Naive thymus-derived CD4-positive, alpha-beta T cell (primary cell): ENCODE measurements around the gene NMBR. TPM values are rescaled to one million over a fixed set of nuclear protein-coding genes. Genes with fewer than 3 reads are reported as not detected.

ENCODE experiments used
- ATAC-seq: fragments of 150-1000 bp; cut with Tn5 transposase; 2 replicates; pipeline ENCODE4 v1.10.0; 2021; ENCODE audit warnings: mild to moderate bottlenecking, moderate library complexity
- CTCF ChIA-PET: fragments of 350-600 bp; sonication (Branson Sonifier 250); formaldehyde crosslinking; loops from one replicate; lab custom pipeline; 2021; ENCODE audit warnings: antibody characterized with exemption; lab: Charles Lee
- POLR2A ChIA-PET: fragments of 350-600 bp; sonication (Branson Sonifier 250); formaldehyde crosslinking; loops from one replicate; lab custom pipeline; 2021; ENCODE audit warnings: antibody characterized with exemption, inconsistent platforms; lab: Charles Lee
- DNase-seq, 9 donors: peaks; one replicate each; pipeline versions ENCODE4 v3.0.0 to v3.0.0-alpha.2; 2020 to 2022; ENCODE audit warnings: mixed read lengths in 1 of 9
- H3K27ac ChIP-seq: one replicate; pipeline ENCODE4 v1.7.0; 2013; ENCODE audit warnings: mild to moderate bottlenecking, low read depth, low read length, moderate library complexity
- H3K27me3 ChIP-seq, 2 donors: one replicate each; pipeline ENCODE4 v1.7.0; 2013; ENCODE audit warnings: low read length in 2 of 2, mild to moderate bottlenecking in 2 of 2, moderate library complexity in 2 of 2; ENCODE audit not compliant: control insufficient read depth in 2 of 2, insufficient read depth in 2 of 2
- H3K36me3 ChIP-seq, 3 experiments: 1 replicate in 2 of 3; 2 replicates in 1 of 3; pipeline ENCODE4 v1.7.0; 2013; ENCODE audit warnings: low read length in 3 of 3, mild to moderate bottlenecking in 3 of 3, moderate library complexity in 1 of 3; ENCODE audit not compliant: insufficient read depth in 3 of 3, control insufficient read depth in 2 of 3
- H3K4me1 ChIP-seq, 2 donors: one replicate each; pipeline ENCODE4 v1.7.0; 2013; ENCODE audit warnings: low read length in 2 of 2, mild to moderate bottlenecking in 2 of 2, moderate library complexity in 1 of 2; ENCODE audit not compliant: control insufficient read depth in 2 of 2, insufficient read depth in 2 of 2
- H3K4me3 ChIP-seq: 2 replicates; pipeline ENCODE4 v1.7.0; 2013; ENCODE audit warnings: mild to moderate bottlenecking, low read length
- H3K9me3 ChIP-seq, 3 experiments: 1 replicate in 2 of 3; 2 replicates in 1 of 3; pipeline ENCODE4 v1.7.0; 2013; ENCODE audit warnings: low read length in 3 of 3; ENCODE audit not compliant: control insufficient read depth in 2 of 3
- H3K27ac Mint-ChIP-seq, 9 donors: one replicate each; pipeline ENCODE4 v1.8.0; 2020 to 2022; ENCODE audit warnings: mixed read lengths in 9 of 9, mild to moderate bottlenecking in 8 of 9, moderate library complexity in 5 of 9, inconsistent platforms in 2 of 9
- H3K27me3 Mint-ChIP-seq, 5 donors: one replicate each; pipeline ENCODE4 v1.8.0; 2021 to 2022; ENCODE audit warnings: mixed read lengths in 5 of 5, mild to moderate bottlenecking in 1 of 5
- H3K36me3 Mint-ChIP-seq, 5 donors: one replicate each; pipeline ENCODE4 v1.8.0; 2020 to 2022; ENCODE audit warnings: mixed read lengths in 5 of 5, mild to moderate bottlenecking in 3 of 5, inconsistent platforms in 1 of 5
- H3K4me1 Mint-ChIP-seq, 7 donors: one replicate each; pipeline ENCODE4 v1.8.0; 2020 to 2022; ENCODE audit warnings: mixed read lengths in 7 of 7, mild to moderate bottlenecking in 3 of 7, inconsistent platforms in 1 of 7
- H3K4me3 Mint-ChIP-seq, 10 donors: one replicate each; pipeline ENCODE4 v1.8.0; 2020 to 2022; ENCODE audit warnings: mild to moderate bottlenecking in 10 of 10, mixed read lengths in 10 of 10, moderate library complexity in 6 of 10, inconsistent platforms in 2 of 10
- H3K9me3 Mint-ChIP-seq, 11 donors: one replicate each; pipeline ENCODE4 v1.8.0; 2020 to 2022; ENCODE audit warnings: mixed read lengths in 11 of 11, mild to moderate bottlenecking in 4 of 11, inconsistent platforms in 1 of 11, moderate library complexity in 1 of 11
- intact Hi-C, 2 donors: fragments of 100-400 bp; cut with micrococcal nuclease; formaldehyde crosslinking; loops; one replicate each; pipeline ENCODE4 v1.15.1; 2023
- polyA plus RNA-seq, 2 donors: library from polyadenylated mRNA; unstranded; fragments of 300-500 nt; fragmentation: Illumina TruSeq; gene quantifications; one replicate each; pipeline ENCODE4 v1.2.3, GENCODE V29; 2021
- total RNA-seq, 6 experiments: library from RNA in 5 of 6; stranded (reverse) in 5 of 6; gene quantifications; 1 replicate in 5 of 6; 2 replicates in 1 of 6; pipeline ENCODE4 v1.2.3 and lab custom pipeline; 2021 to 2026

NMBR gene
- total and polyA plus RNA-seq, 7 experiments from 2014 or later: not detected

DNA sequence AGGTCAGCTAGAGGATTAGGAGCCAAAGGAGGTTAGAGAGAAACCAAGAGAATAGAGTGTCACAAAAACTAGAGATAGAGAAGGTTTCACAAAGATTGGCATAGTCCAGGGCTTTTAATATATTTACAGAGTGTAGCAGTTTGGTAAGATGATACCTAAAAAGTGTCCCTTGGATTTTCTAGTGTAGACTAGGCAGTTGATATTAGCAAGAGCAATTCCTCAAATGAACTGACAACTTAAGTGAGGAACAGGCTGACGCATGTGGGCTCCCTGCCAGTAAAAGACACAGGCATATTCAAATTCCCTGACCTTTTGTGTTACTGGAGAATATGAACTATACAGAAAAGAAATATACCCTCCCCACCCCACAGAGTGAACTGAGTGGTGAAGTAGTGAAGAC lies 40.3 kb upstream of the NMBR start:
- H3K27me3 Mint-ChIP-seq: no peaks in the 10 kb centered on the region

DNA sequence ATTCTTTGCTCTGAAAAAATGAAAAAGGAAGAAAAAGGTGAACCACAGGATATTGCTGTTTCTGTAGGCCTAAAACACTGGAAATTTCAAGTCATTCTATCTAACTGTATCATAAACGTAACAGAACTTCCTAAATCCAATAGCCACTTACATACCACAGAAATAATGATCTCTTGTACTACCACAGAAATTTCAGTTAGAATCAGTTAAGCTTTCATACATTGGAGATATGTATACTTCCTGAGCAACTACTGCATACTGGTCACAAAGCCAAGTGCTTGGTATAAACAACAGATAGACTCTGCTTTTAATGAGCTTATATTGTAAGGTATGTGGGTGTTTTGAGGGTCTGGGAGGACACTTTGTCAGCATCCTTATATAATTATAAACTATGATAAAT lies 38.7 kb upstream of the NMBR start:
- Mint-ChIP-seq H3K4me1 (peaks cover 5 to 50% (median 28%) of the 10 kb centered on the region in 7 donors), H3K36me3 (peaks cover under 1 to 36% (median 20%) of the 10 kb centered on the region in 5 donors), H3K27ac (peak overlapping the region in 2 of 9 donors; percentile 0 to 18), H3K27me3 (no peaks in the 10 kb centered on the region), H3K9me3 (no peaks in the 10 kb centered on the region), H3K4me3 (no peak overlapping the region)
- ATAC-seq: no peak
- intact Hi-C loops: loop anchor here in 1 of 2 donors (2.0 kb wide), 1 partner anchor 17 kb away; no protein-coding TSS in a partner anchor
- no peaks in the 10 kb centered on the region for H3K27me3 ChIP-seq
- ChIA-PET CTCF (interaction anchor here (0.7 kb wide), 1 partner anchor 8 kb away, joined by 3 read pairs; no protein-coding TSS in a partner anchor), POLR2A (no interaction called here)
- H3K36me3 ChIP-seq: no peaks in the 10 kb centered on the region
- H3K9me3 ChIP-seq: no peaks in the 10 kb centered on the region
- H3K4me1 ChIP-seq: no peaks in the 10 kb centered on the region
- DNase-seq: no peak
- no peak overlapping the region for H3K4me3 ChIP-seq
- no peak overlapping the region for H3K27ac ChIP-seq

More for the DNA sequence above, 40.3 kb upstream of the NMBR start:
- Mint-ChIP-seq H3K27ac (peak overlapping the region in 3 of 9 donors; percentile 11 to 28 (median 16)), H3K4me1 (peaks cover 2 to 46% (median 22%) of the 10 kb centered on the region in 7 donors), H3K4me3 (no peak overlapping the region), H3K9me3 (no peaks in the 10 kb centered on the region), H3K36me3 (peaks cover 0 to 27% (median 17%) of the 10 kb centered on the region in 5 donors)
- ChIA-PET CTCF (interaction anchor here (1.0 to 2.0 kb wide), 2 partner anchors 21 to 31 kb away, joined by 3 to 5 read pairs; no protein-coding TSS in a partner anchor), POLR2A (no interaction called here)
- Histone ChIP-seq H3K4me3 (no peak overlapping the region), H3K27ac (no peak overlapping the region), H3K36me3 (no peaks in the 10 kb centered on the region), H3K27me3 (no peaks in the 10 kb centered on the region), H3K4me1 (no peaks in the 10 kb centered on the region), H3K9me3 (no peaks in the 10 kb centered on the region)
- intact Hi-C loops: loop anchor here in 1 of 2 donors (2.0 kb wide), 1 partner anchor 16 kb away; no protein-coding TSS in a partner anchor
- ATAC-seq (no peak), DNase-seq (no peak)

DNA sequence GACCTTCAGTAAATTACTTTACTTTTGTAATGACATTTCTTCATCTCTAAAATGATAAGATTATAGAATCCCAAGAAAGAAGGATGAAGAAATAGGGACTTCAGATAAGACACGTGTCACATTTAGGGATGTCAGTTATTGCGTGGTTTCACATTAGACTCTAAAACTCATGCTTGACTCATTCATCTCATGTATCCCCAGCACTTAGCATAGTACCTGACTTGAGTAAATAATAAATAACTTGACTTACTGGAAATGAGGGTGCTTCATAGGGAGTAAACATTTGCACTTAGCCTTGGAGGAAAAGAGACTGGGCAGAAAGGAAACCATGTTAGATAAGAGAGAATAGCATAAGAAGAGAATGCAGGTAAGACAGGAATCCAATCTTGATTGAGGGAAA lies 37.4 kb upstream of the NMBR start:
- CTCF ChIA-PET: no interaction called here

DNA sequence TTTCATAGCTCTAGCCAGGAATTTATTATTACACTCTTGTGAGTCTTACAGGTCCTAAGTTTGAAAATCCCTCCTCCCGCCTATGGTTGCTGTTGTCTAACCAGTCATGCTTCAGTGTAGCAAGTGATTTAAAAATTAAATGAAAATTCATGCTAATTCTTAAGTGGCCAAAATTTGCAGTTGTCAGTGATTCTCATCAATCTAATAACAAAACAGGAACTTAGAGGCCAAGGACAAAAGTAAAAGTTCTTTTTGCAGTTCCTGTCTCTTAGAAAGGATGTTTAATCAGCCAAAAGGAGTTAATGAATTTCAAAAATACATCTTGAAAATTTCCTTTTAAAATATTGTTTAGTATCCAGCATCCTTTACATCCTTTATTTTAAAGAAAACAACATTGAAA lies 36.4 kb upstream of the NMBR start:
- ChIA-PET POLR2A (no interaction called here), CTCF (no interaction called here)
- Histone ChIP-seq H3K9me3 (peaks cover 0 to 3% (median 0%) of the 10 kb centered on the region in 3 experiments), H3K4me1 (no peaks in the 10 kb centered on the region), H3K36me3 (no peaks in the 10 kb centered on the region), H3K27ac (no peak overlapping the region), H3K27me3 (no peaks in the 10 kb centered on the region), H3K4me3 (no peak overlapping the region)
- intact Hi-C loops: loop anchor here in 1 of 2 donors (2.0 kb wide), 1 partner anchor 19 kb away; no protein-coding TSS in a partner anchor
- Mint-ChIP-seq H3K4me1 (peaks cover 5 to 47% (median 31%) of the 10 kb centered on the region in 7 donors), H3K4me3 (no peak overlapping the region), H3K27me3 (no peaks in the 10 kb centered on the region), H3K27ac (no peak overlapping the region), H3K36me3 (peaks cover 3 to 36% (median 18%) of the 10 kb centered on the region in 5 donors), H3K9me3 (peaks cover 0 to under 1% (median 0%) of the 10 kb centered on the region in 11 donors)
- ATAC-seq: no peak
- no peak for DNase-seq

More for the DNA sequence above, 37.4 kb upstream of the NMBR start:
- Histone ChIP-seq H3K9me3 (no peaks in the 10 kb centered on the region), H3K4me1 (no peaks in the 10 kb centered on the region), H3K27ac (no peak overlapping the region), H3K36me3 (no peaks in the 10 kb centered on the region), H3K4me3 (no peak overlapping the region), H3K27me3 (no peaks in the 10 kb centered on the region)
- H3K36me3 Mint-ChIP-seq: peaks cover 3 to 33% (median 19%) of the 10 kb centered on the region in 5 donors
- intact Hi-C loops: no loop called here
- ATAC-seq (no peak), DNase-seq (no peak)
- H3K4me1 Mint-ChIP-seq: peaks cover 5 to 51% (median 31%) of the 10 kb centered on the region in 7 donors
- POLR2A ChIA-PET: no interaction called here
- H3K27ac Mint-ChIP-seq: peak overlapping the region in 3 of 9 donors; percentile 3 to 26 (median 13)
- H3K27me3 Mint-ChIP-seq: no peaks in the 10 kb centered on the region
- no peaks in the 10 kb centered on the region for H3K9me3 Mint-ChIP-seq
- no peak overlapping the region for H3K4me3 Mint-ChIP-seq

DNA sequence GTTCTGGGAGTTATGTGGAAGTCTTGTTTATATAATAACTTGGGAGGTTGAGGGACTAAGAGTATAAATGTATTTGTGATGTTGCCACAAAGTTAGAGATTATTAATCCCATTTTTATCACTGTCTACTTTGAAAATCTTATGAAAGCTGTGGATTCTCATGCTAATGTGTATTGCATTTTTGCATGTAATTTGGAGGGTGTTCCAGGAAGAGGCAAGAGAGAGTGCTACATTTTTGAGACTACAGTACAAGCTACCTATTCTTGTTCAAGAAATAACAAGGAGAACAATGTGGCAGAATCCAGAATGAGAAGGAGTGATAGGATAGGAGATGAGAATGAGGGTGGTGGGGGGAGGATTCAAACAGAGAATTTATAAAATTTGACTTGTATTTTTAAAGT lies 35.1 kb upstream of the NMBR start:
- CTCF ChIA-PET: no interaction called here

DNA sequence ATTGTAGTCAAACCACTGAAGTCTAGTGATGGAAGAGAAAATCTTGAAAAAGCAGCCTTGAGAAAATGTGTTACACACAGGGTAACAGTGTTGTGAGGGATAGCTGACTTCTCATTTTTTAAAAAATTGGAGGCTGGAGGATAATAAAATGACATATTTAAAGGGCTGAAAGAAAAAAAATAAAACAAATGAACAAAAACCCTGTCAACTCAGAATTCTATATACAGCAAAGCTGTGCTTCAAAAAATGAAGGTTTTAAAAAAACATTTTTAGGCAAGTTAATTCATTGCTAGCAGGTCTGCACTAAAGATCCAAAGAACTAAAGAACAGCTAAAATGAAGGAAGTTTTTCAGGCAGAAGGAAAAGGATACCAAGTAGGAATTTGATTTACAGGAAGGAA lies 31.2 kb upstream of the NMBR start:
- H3K4me1 Mint-ChIP-seq: peaks cover 5 to 23% (median 17%) of the 10 kb centered on the region in 7 donors
- DNase-seq (no peak), ATAC-seq (no peak)
- POLR2A ChIA-PET: interaction anchor here (0.8 kb wide), 1 partner anchor 1601 kb away, joined by 3 read pairs; no protein-coding TSS in a partner anchor
- H3K4me3 Mint-ChIP-seq: no peak overlapping the region
- Histone ChIP-seq H3K27me3 (no peaks in the 10 kb centered on the region), H3K4me1 (no peaks in the 10 kb centered on the region), H3K36me3 (peaks cover 5 to 46% (median 14%) of the 10 kb centered on the region in 3 experiments), H3K9me3 (peaks cover 0 to 9% (median 0%) of the 10 kb centered on the region in 3 experiments), H3K4me3 (no peak overlapping the region), H3K27ac (no peak overlapping the region)
- H3K9me3 Mint-ChIP-seq: peaks cover 3 to 24% (median 14%) of the 10 kb centered on the region in 11 donors
- peaks cover 21 to 83% (median 69%) of the 10 kb centered on the region in 5 donors for H3K36me3 Mint-ChIP-seq
- intact Hi-C loops: no loop called here
- no peak overlapping the region for H3K27ac Mint-ChIP-seq
- H3K27me3 Mint-ChIP-seq: no peaks in the 10 kb centered on the region
- CTCF ChIA-PET: interaction anchor here (0.8 kb wide), 1 partner anchor 495 kb away, joined by 3 read pairs; no protein-coding TSS in a partner anchor

More for the DNA sequence above, 35.1 kb upstream of the NMBR start:
- DNase-seq: no peak
- H3K4me1 Mint-ChIP-seq: peaks cover 5 to 41% (median 26%) of the 10 kb centered on the region in 7 donors
- H3K27ac ChIP-seq: no peak overlapping the region
- H3K27me3 ChIP-seq: no peaks in the 10 kb centered on the region
- H3K4me3 ChIP-seq: no peak overlapping the region
- no peaks in the 10 kb centered on the region for H3K4me1 ChIP-seq
- peaks cover 3 to 13% (median 10%) of the 10 kb centered on the region in 11 donors for H3K9me3 Mint-ChIP-seq
- H3K36me3 Mint-ChIP-seq: peaks cover 13 to 50% (median 32%) of the 10 kb centered on the region in 5 donors
- no peak for ATAC-seq
- peaks cover 0 to 13% (median 10%) of the 10 kb centered on the region in 3 experiments for H3K36me3 ChIP-seq
- H3K27me3 Mint-ChIP-seq: no peaks in the 10 kb centered on the region
- H3K9me3 ChIP-seq: peaks cover 0 to 9% (median 0%) of the 10 kb centered on the region in 3 experiments
- H3K4me3 Mint-ChIP-seq: no peak overlapping the region
- H3K27ac Mint-ChIP-seq: peak overlapping the region in 2 of 9 donors; percentile 0 to 15
- intact Hi-C loops: loop anchor here in 1 of 2 donors (2.0 kb wide), 1 partner anchor 17 kb away; no protein-coding TSS in a partner anchor
- POLR2A ChIA-PET: no interaction called here
